ENCODE data around the gene TYSND1. TPM values are rescaled to one million over a fixed set of nuclear protein-coding genes. Genes with fewer than 3 reads are reported as not detected.

TYSND1 gene
- total RNA-seq, 1 donor = 12.1 TPM

DNA sequence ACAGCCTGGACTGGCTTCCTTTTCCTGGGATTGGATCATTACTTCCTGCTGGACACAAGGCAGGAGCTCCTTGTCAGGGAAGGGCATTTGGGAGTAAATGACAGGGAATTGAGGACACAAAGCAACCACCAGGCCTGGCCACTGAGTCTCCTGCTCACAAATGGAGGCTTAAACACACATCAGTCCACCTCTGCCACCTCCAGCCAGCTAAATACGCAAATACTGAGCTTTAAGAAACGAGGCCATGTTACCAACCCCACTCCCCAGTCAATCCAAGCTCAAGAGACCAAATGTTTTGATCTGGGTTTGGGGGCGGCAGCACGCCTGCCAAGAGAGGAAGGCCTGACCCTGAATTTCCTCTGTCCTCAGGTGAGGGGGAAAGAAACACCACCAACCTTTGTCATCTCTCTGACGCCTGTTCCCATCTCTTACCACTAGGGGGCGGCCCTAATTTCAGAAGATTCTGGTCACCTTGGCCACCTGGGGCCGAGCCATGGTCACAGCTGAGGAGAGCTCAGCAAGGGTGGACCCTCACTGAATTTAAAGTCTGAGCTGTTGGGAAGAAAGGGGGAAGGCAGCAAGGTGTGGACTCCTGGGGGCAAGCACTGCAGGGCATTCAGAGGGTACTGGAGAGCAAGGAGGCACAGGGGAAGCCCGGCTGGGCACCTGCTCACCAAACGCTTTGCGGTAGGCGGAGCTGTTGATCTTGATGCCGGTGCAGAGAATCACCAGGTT is 30.4 kb downstream of the TYSND1 start:
- H3K4me3 ChIP-seq (ENCODE audit: low read depth, low read length) = no peak overlapping the region
- DNase-seq (ENCODE audit: low read depth) = peak; percentile 24
- TF ChIP-seq, protein P1, sequence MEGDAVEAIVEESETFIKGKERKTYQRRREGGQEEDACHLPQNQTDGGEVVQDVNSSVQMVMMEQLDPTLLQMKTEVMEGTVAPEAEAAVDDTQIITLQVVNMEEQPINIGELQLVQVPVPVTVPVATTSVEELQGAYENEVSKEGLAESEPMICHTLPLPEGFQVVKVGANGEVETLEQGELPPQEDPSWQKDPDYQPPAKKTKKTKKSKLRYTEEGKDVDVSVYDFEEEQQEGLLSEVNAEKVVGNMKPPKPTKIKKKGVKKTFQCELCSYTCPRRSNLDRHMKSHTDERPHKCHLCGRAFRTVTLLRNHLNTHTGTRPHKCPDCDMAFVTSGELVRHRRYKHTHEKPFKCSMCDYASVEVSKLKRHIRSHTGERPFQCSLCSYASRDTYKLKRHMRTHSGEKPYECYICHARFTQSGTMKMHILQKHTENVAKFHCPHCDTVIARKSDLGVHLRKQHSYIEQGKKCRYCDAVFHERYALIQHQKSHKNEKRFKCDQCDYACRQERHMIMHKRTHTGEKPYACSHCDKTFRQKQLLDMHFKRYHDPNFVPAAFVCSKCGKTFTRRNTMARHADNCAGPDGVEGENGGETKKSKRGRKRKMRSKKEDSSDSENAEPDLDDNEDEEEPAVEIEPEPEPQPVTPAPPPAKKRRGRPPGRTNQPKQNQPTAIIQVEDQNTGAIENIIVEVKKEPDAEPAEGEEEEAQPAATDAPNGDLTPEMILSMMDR (IDR thresholded peaks at IDR 0.05; ENCODE audit: insufficient read depth, low read depth, low read length) = peak; percentile 93

DNA sequence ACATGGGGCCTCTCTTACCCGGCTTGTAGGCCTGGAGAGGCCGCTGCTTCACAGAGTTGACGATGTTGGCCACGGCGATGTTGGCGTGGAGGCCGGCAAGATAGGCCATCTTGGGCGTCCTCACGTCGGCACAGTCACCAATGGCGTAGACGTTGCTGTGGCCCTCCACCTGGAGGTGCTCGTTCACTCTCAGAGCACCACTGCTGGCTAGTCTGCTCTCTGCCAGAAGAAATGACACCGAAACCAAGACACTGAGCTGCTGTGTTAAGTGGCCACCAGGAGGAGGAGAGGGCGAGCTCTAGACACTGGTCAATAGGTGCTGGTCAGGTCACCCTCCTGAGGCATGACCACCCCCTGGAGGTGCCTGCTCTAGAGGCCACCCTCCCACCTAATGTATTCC is 31.6 kb downstream of the TYSND1 start:
- DNase-seq (ENCODE audit: low read depth) = no peak
- no peak overlapping the region for H3K4me3 ChIP-seq (ENCODE audit: low read depth, low read length)
- TF ChIP-seq, protein P1 (IDR thresholded peaks at IDR 0.05; ENCODE audit: insufficient read depth, low read depth, low read length) = no peak

DNA sequence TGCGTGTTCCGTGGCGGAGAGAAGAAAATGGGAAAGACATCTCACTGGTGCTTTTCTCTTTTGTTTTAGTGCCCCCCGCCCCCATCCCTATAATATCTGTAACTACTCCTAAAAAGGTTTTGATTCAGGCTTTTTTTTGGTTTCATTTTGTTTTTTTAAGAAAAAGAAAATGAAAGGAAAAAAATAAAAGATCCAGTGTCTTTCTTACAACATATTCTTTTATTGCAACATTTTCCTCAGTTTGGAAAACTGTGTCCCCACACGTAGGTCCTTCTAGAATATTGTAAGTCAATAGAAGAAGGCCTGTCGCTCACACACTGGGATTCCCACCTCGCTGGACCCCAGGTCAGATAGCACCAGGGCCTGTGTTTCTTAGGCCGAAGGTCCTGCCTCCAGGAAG is 34.4 kb downstream of the TYSND1 start:
- TF ChIP-seq, protein P1 (IDR thresholded peaks at IDR 0.05; ENCODE audit: insufficient read depth, low read depth, low read length) = no peak
- H3K4me3 ChIP-seq (ENCODE audit: low read depth, low read length) = no peak overlapping the region
- DNase-seq (ENCODE audit: low read depth) = no peak

DNA sequence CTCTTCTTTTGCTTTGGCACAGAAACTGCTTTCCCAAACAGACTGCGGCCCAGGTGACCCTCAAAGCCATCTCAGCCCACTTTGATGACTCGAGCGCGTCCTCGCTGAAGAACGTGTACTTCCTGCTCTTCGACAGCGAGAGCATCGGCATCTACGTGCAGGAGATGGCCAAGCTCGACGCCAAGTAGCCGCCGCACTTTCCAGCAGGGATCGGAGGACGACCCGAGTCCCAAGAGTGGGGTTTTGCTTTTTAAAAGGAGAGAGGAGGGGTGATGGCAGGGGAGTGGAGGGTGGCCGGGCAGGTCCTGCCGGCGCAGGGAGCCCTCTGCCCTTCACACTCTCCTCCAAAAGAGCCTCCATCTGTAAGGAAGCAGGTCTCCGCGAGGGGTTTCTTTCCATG is 35.0 kb downstream of the TYSND1 start:
- DNase-seq (ENCODE audit: low read depth) = no peak
- TF ChIP-seq, protein P1 (IDR thresholded peaks at IDR 0.05; ENCODE audit: insufficient read depth, low read depth, low read length) = no peak
- no peak overlapping the region for H3K4me3 ChIP-seq (ENCODE audit: low read depth, low read length)

DNA sequence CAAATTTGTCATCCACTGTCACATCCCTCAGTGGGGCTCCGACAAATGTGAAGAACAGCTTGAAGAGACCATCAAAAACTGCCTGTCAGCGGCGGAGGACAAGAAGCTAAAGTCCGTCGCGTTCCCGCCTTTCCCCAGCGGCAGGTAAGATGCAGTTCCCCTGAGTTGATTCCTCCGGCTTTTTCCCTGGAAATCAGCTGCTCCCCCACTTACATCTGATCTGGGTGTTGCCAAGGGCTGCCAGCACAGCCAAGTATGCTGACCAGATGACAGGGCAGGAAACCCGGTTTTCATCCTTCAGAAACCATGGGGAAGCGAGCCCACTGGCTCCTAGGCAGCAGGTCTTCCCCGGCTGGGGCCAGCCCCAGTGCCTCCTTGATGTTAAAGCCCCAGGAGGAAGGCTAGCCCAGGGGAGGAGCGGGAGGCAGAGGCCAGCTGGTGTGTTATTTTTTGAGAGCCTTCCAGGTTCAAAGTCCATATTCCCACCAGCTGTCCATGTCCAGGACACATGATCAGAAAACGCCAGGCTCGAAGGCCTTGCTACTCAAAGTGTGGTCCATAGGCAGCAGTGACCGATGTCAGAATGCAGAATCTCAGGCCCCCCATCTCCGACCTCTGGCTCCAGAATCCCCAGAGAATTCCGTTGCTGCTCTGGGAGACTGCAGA is 37.3 kb downstream of the TYSND1 start:
- no peak for DNase-seq (ENCODE audit: low read depth)
- TF ChIP-seq, protein P1 (IDR thresholded peaks at IDR 0.05; ENCODE audit: insufficient read depth, low read depth, low read length) = no peak
- no peak overlapping the region for H3K4me3 ChIP-seq (ENCODE audit: low read depth, low read length)

DNA sequence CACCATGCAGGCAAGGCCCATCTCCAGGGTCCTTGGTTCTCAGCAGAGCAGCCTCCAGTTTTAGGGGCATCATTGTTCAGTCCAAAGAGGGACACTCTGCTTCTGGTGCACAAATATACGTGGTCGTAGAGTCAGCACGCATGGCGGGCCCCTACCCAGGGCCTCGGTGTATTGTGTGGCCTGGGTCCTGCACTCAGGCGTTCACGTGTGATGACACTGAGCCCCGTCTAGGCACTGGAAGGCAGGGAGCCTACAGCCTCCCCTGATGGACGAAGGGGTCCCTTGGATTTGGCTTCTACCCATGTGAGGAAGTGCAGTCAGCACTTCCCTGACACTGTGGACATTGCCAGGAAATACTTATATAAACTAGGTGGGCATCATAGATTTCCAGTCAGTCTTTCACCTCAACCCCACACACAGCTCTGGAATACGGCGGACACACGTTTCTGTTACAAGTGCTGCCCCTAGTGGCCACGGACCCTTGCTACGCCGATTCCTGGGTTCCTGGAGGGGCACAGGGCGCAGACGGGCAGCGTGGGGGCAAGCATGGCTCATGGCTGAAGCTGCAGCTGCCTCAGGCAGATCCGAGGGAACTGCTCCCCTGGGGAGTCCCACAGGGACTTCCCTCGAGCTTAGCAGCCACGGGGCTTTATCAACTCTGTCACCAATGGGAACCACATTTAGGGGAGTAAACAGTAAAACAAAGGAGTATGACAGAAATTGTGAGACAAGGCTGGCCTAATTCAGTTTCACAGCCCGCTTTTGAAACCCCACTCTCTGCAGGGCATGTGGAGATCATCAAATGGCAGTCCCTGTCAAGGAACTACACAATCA is 39.3 kb downstream of the TYSND1 start:
- no peak for DNase-seq (ENCODE audit: low read depth)
- TF ChIP-seq, protein P1 (IDR thresholded peaks at IDR 0.05; ENCODE audit: insufficient read depth, low read depth, low read length) = peak; percentile 58
- H3K4me3 ChIP-seq (ENCODE audit: low read depth, low read length) = no peak overlapping the region

All from fibroblast of villous mesenchyme (primary cell).